Naive thymus-derived CD4-positive, alpha-beta T cell (primary cell): ENCODE measurements around the gene HPSE. TPM values are rescaled to one million over a fixed set of nuclear protein-coding genes. Genes with fewer than 3 reads are reported as not detected.

Source experiments
- ATAC-seq: fragments of 150-1000 bp; cut with Tn5 transposase; 2 replicates; pipeline ENCODE4 v1.10.0; 2021; ENCODE audit warnings: mild to moderate bottlenecking, moderate library complexity
- CTCF ChIA-PET: fragments of 350-600 bp; sonication (Branson Sonifier 250); formaldehyde crosslinking; loops from one replicate; lab custom pipeline; 2021; ENCODE audit warnings: antibody characterized with exemption; lab: Charles Lee
- POLR2A ChIA-PET: fragments of 350-600 bp; sonication (Branson Sonifier 250); formaldehyde crosslinking; loops from one replicate; lab custom pipeline; 2021; ENCODE audit warnings: antibody characterized with exemption, inconsistent platforms; lab: Charles Lee
- DNase-seq, 9 donors: peaks; one replicate each; pipeline versions ENCODE4 v3.0.0 to v3.0.0-alpha.2; 2020 to 2022; ENCODE audit warnings: mixed read lengths in 1 of 9
- H3K27ac ChIP-seq: one replicate; pipeline ENCODE4 v1.7.0; 2013; ENCODE audit warnings: mild to moderate bottlenecking, low read depth, low read length, moderate library complexity
- H3K27me3 ChIP-seq, 2 donors: one replicate each; pipeline ENCODE4 v1.7.0; 2013; ENCODE audit warnings: low read length in 2 of 2, mild to moderate bottlenecking in 2 of 2, moderate library complexity in 2 of 2; ENCODE audit not compliant: control insufficient read depth in 2 of 2, insufficient read depth in 2 of 2
- H3K36me3 ChIP-seq, 3 experiments: 1 replicate in 2 of 3; 2 replicates in 1 of 3; pipeline ENCODE4 v1.7.0; 2013; ENCODE audit warnings: low read length in 3 of 3, mild to moderate bottlenecking in 3 of 3, moderate library complexity in 1 of 3; ENCODE audit not compliant: insufficient read depth in 3 of 3, control insufficient read depth in 2 of 3
- H3K4me1 ChIP-seq, 2 donors: one replicate each; pipeline ENCODE4 v1.7.0; 2013; ENCODE audit warnings: low read length in 2 of 2, mild to moderate bottlenecking in 2 of 2, moderate library complexity in 1 of 2; ENCODE audit not compliant: control insufficient read depth in 2 of 2, insufficient read depth in 2 of 2
- H3K4me3 ChIP-seq: 2 replicates; pipeline ENCODE4 v1.7.0; 2013; ENCODE audit warnings: mild to moderate bottlenecking, low read length
- H3K9me3 ChIP-seq, 3 experiments: 1 replicate in 2 of 3; 2 replicates in 1 of 3; pipeline ENCODE4 v1.7.0; 2013; ENCODE audit warnings: low read length in 3 of 3; ENCODE audit not compliant: control insufficient read depth in 2 of 3
- H3K27ac Mint-ChIP-seq, 9 donors: one replicate each; pipeline ENCODE4 v1.8.0; 2020 to 2022; ENCODE audit warnings: mixed read lengths in 9 of 9, mild to moderate bottlenecking in 8 of 9, moderate library complexity in 5 of 9, inconsistent platforms in 2 of 9
- H3K27me3 Mint-ChIP-seq, 5 donors: one replicate each; pipeline ENCODE4 v1.8.0; 2021 to 2022; ENCODE audit warnings: mixed read lengths in 5 of 5, mild to moderate bottlenecking in 1 of 5
- H3K36me3 Mint-ChIP-seq, 5 donors: one replicate each; pipeline ENCODE4 v1.8.0; 2020 to 2022; ENCODE audit warnings: mixed read lengths in 5 of 5, mild to moderate bottlenecking in 3 of 5, inconsistent platforms in 1 of 5
- H3K4me1 Mint-ChIP-seq, 7 donors: one replicate each; pipeline ENCODE4 v1.8.0; 2020 to 2022; ENCODE audit warnings: mixed read lengths in 7 of 7, mild to moderate bottlenecking in 3 of 7, inconsistent platforms in 1 of 7
- H3K4me3 Mint-ChIP-seq, 10 donors: one replicate each; pipeline ENCODE4 v1.8.0; 2020 to 2022; ENCODE audit warnings: mild to moderate bottlenecking in 10 of 10, mixed read lengths in 10 of 10, moderate library complexity in 6 of 10, inconsistent platforms in 2 of 10
- H3K9me3 Mint-ChIP-seq, 11 donors: one replicate each; pipeline ENCODE4 v1.8.0; 2020 to 2022; ENCODE audit warnings: mixed read lengths in 11 of 11, mild to moderate bottlenecking in 4 of 11, inconsistent platforms in 1 of 11, moderate library complexity in 1 of 11
- intact Hi-C, 2 donors: fragments of 100-400 bp; cut with micrococcal nuclease; formaldehyde crosslinking; loops; one replicate each; pipeline ENCODE4 v1.15.1; 2023
- polyA plus RNA-seq, 2 donors: library from polyadenylated mRNA; unstranded; fragments of 300-500 nt; fragmentation: Illumina TruSeq; gene quantifications; one replicate each; pipeline ENCODE4 v1.2.3, GENCODE V29; 2021
- total RNA-seq, 6 experiments: library from RNA in 5 of 6; stranded (reverse) in 5 of 6; gene quantifications; 1 replicate in 5 of 6; 2 replicates in 1 of 6; pipeline ENCODE4 v1.2.3 and lab custom pipeline; 2021 to 2026

HPSE gene
- total RNA-seq, result 10 to 100 TPM in 2 of 5 experiments, 1 to 10 TPM in 3; 4.4 to 16.2 (median 6.6) TPM
- 1 to 10 TPM; 3.8 to 6.3 TPM for polyA plus RNA-seq
- total RNA-seq (lab: John Stamatoyannopoulos, UW), result 15.7 reads per million, percentile 45 among the genes with 10 or more reads in this experiment

- H3K27ac ChIP-seq, result peak within 1 kb of the TSS; percentile 70
- ChIA-PET CTCF (no interaction called here), POLR2A (interaction anchor here (0.8 to 2.0 kb wide), 3 partner anchors 15 to 299 kb away, joined by 4 to 7 read pairs (median 6); partner anchors contain the start of genes COPS4 and COQ2)
- H3K27ac Mint-ChIP-seq, result peak within 1 kb of the TSS; percentile 72 to 95 (median 87)
- peaks cover 0 to 18% (median 4%) of the 10 kb centered on the region in 5 donors for H3K36me3 Mint-ChIP-seq
- H3K9me3 Mint-ChIP-seq, result peaks cover 0 to 18% (median 5%) of the 10 kb centered on the region in 11 donors
- no peaks in the 10 kb centered on the region for H3K9me3 ChIP-seq
- peak within 1 kb of the TSS; percentile 80 for H3K4me3 ChIP-seq
- DNase-seq (peak; percentile 48 to 73 (median 69)), ATAC-seq (peak; percentile 94)
- intact Hi-C loops, result loop anchor here (1.0 to 10.0 kb wide), 8 partner anchors 16 to 1250 kb away; partner anchors contain the start of genes COQ2 (in 2 of the 2), HELQ (in 2 of the 2), CDS1 (in 1 of the 2) and THAP9 (in 1 of the 2)
- H3K4me1 Mint-ChIP-seq, result peaks cover 16 to 47% (median 33%) of the 10 kb centered on the region in 7 donors
- H3K27me3 Mint-ChIP-seq, result peaks cover 0 to 26% (median 0%) of the 10 kb centered on the region in 5 donors
- no peaks in the 10 kb centered on the region for H3K27me3 ChIP-seq
- H3K4me3 Mint-ChIP-seq, result peak within 1 kb of the TSS; percentile 85 to 97 (median 92)
- peaks cover 0 to 4% (median 0%) of the 10 kb centered on the region in 3 experiments for H3K36me3 ChIP-seq
- peaks cover 11% of the 10 kb centered on the region in 2 donors for H3K4me1 ChIP-seq
These were observed at the start of gene HPSE for GRCh38 chr4:83334425-83335241. HPSE (minus strand) TSS chr4:83334848; CDS start chr4:83334782, 66 bp downstream.

GRCh38 chr4:83382850-83383249, 48.2 kb upstream of the HPSE start:
- H3K36me3 Mint-ChIP-seq, result peaks cover under 1 to 9% (median 3%) of the 10 kb centered on the region in 5 donors
- intact Hi-C loops, result loop anchor here in 1 of 2 donors (10.0 kb wide), 1 partner anchor 308 kb away; no protein-coding TSS in a partner anchor
- peaks cover 0 to 13% (median 12%) of the 10 kb centered on the region in 3 experiments for H3K9me3 ChIP-seq
- H3K9me3 Mint-ChIP-seq, result peaks cover 0 to 27% (median 13%) of the 10 kb centered on the region in 11 donors
- H3K27ac ChIP-seq, result no peak overlapping the region
- H3K27me3 ChIP-seq, result no peaks in the 10 kb centered on the region
- no peaks in the 10 kb centered on the region for H3K4me1 ChIP-seq
- ChIA-PET CTCF (no interaction called here), POLR2A (no interaction called here)
- H3K4me1 Mint-ChIP-seq, result peaks cover 0 to 8% (median 3%) of the 10 kb centered on the region in 7 donors
- H3K4me3 Mint-ChIP-seq, result no peak overlapping the region
- no peak overlapping the region for H3K4me3 ChIP-seq
- DNase-seq (no peak), ATAC-seq (no peak)
- H3K27me3 Mint-ChIP-seq, result peaks cover 0 to 6% (median 0%) of the 10 kb centered on the region in 5 donors
- no peaks in the 10 kb centered on the region for H3K36me3 ChIP-seq
- no peak overlapping the region for H3K27ac Mint-ChIP-seq

- POLR2A ChIA-PET, result no interaction called here
- intact Hi-C loops, result loop anchor here in 1 of 2 donors (10.0 kb wide), 1 partner anchor 306 kb away; no protein-coding TSS in a partner anchor
- Histone ChIP-seq H3K27me3 (no peaks in the 10 kb centered on the region), H3K4me1 (no peaks in the 10 kb centered on the region), H3K27ac (no peak overlapping the region), H3K9me3 (peaks cover 0 to 18% (median 15%) of the 10 kb centered on the region in 3 experiments), H3K4me3 (no peak overlapping the region), H3K36me3 (no peaks in the 10 kb centered on the region)
- peaks cover 6 to 41% (median 22%) of the 10 kb centered on the region in 11 donors for H3K9me3 Mint-ChIP-seq
- CTCF ChIA-PET, result no interaction called here
- H3K4me3 Mint-ChIP-seq, result no peak overlapping the region
- peaks cover 0 to 6% (median 2%) of the 10 kb centered on the region in 5 donors for H3K27me3 Mint-ChIP-seq
- ATAC-seq (no peak), DNase-seq (no peak)
- no peak overlapping the region for H3K27ac Mint-ChIP-seq
- H3K4me1 Mint-ChIP-seq, result peaks cover 0 to 6% (median 0%) of the 10 kb centered on the region in 7 donors
- peaks cover 6 to 21% (median 12%) of the 10 kb centered on the region in 5 donors for H3K36me3 Mint-ChIP-seq
These were observed 46.5 kb upstream of the HPSE start for GRCh38 chr4:83381173-83381572.

- Mint-ChIP-seq H3K27me3 (peaks cover 0 to 10% (median 6%) of the 10 kb centered on the region in 5 donors), H3K36me3 (peaks cover 6 to 27% (median 18%) of the 10 kb centered on the region in 5 donors), H3K27ac (peak overlapping the region in 1 of 9 donors; percentile 74), H3K4me1 (peaks cover 0 to 6% (median 0%) of the 10 kb centered on the region in 7 donors), H3K9me3 (peaks cover 6 to 45% (median 26%) of the 10 kb centered on the region in 11 donors), H3K4me3 (no peak overlapping the region)
- Histone ChIP-seq H3K4me3 (no peak overlapping the region), H3K9me3 (peaks cover 0 to 18% (median 15%) of the 10 kb centered on the region in 3 experiments), H3K36me3 (no peaks in the 10 kb centered on the region), H3K27ac (no peak overlapping the region), H3K4me1 (no peaks in the 10 kb centered on the region), H3K27me3 (no peaks in the 10 kb centered on the region)
- intact Hi-C loops, result no loop called here
- ChIA-PET POLR2A (no interaction called here), CTCF (no interaction called here)
- ATAC-seq (no peak), DNase-seq (peak in 4 of 9 donors; percentile 13 to 38 (median 28))
These were observed 43.8 kb upstream of the HPSE start for GRCh38 chr4:83378419-83378818.

- Histone ChIP-seq H3K4me3 (no peak overlapping the region), H3K27ac (no peak overlapping the region), H3K36me3 (no peaks in the 10 kb centered on the region), H3K4me1 (no peaks in the 10 kb centered on the region), H3K27me3 (no peaks in the 10 kb centered on the region), H3K9me3 (peaks cover 0 to 6% (median 3%) of the 10 kb centered on the region in 3 experiments)
- intact Hi-C loops, result no loop called here
- ATAC-seq (no peak), DNase-seq (no peak)
- ChIA-PET CTCF (no interaction called here), POLR2A (no interaction called here)
- H3K27ac Mint-ChIP-seq, result no peak overlapping the region
- H3K4me3 Mint-ChIP-seq, result no peak overlapping the region
- peaks cover 4 to 18% (median 17%) of the 10 kb centered on the region in 5 donors for H3K36me3 Mint-ChIP-seq
- peaks cover 0 to 10% (median 6%) of the 10 kb centered on the region in 5 donors for H3K27me3 Mint-ChIP-seq
- H3K4me1 Mint-ChIP-seq, result peaks cover 0 to 13% (median 0%) of the 10 kb centered on the region in 7 donors
- peaks cover 0 to 21% (median 14%) of the 10 kb centered on the region in 11 donors for H3K9me3 Mint-ChIP-seq
These were observed 38.3 kb upstream of the HPSE start for GRCh38 chr4:83372931-83373330.

- Mint-ChIP-seq H3K27ac (no peak overlapping the region), H3K36me3 (peaks cover 0 to 10% (median 9%) of the 10 kb centered on the region in 5 donors), H3K4me1 (peaks cover 0 to 13% (median 0%) of the 10 kb centered on the region in 7 donors), H3K9me3 (peaks cover 0 to 11% (median 7%) of the 10 kb centered on the region in 11 donors), H3K4me3 (no peak overlapping the region), H3K27me3 (peaks cover 0 to 10% (median 6%) of the 10 kb centered on the region in 5 donors)
- CTCF ChIA-PET, result no interaction called here
- Histone ChIP-seq H3K27ac (no peak overlapping the region), H3K27me3 (no peaks in the 10 kb centered on the region), H3K4me1 (no peaks in the 10 kb centered on the region), H3K9me3 (no peaks in the 10 kb centered on the region), H3K36me3 (no peaks in the 10 kb centered on the region), H3K4me3 (no peak overlapping the region)
- no peak for ATAC-seq
- intact Hi-C loops, result no loop called here
- POLR2A ChIA-PET, result no interaction called here
- DNase-seq, result no peak
These were observed 37.3 kb upstream of the HPSE start for GRCh38 chr4:83371936-83372335.
